HepG2 (cell line): ENCODE results near the gene USP14. TPM values are rescaled to one million over a fixed set of nuclear protein-coding genes. Genes with fewer than 3 reads are reported as not detected.
"Not testable (repeated sequence)": the region's sequence is repeated elsewhere in the genome, so short reads cannot be mapped to it uniquely, and the experiment has no call there.

ENCODE experiments used
- ARID4A ChIP-seq: sonication (generic); formaldehyde crosslinking; IDR thresholded peaks from 2 replicates; pipeline ENCODE4 v1.5.0; 2020; ENCODE audit warnings: mild to moderate bottlenecking, missing genetic modification reagents, borderline replicate concordance
- ATF1 ChIP-seq: IDR thresholded peaks from 2 replicates; pipeline ENCODE4 v1.6.1; 2016; ENCODE audit warnings: mild to moderate bottlenecking, control low read depth
- CBX5 ChIP-seq: sonication (generic); formaldehyde crosslinking; IDR thresholded peaks from 2 replicates; pipeline ENCODE4 v1.4.0; 2020; ENCODE audit warnings: missing genetic modification reagents, borderline replicate concordance
- CREB1 ChIP-seq, 2 experiments: fragments of 450-650 bp in 1 of 2; IDR thresholded peaks; 2 replicates each; pipeline ENCODE4 v1.6.1; 2016 to 2017; ENCODE audit warnings: control low read depth in 1 of 2, mild to moderate bottlenecking in 1 of 2, missing compliant biosample characterization in 1 of 2, missing genetic modification characterization in 1 of 2
- CREM ChIP-seq, 2 experiments: sonication (generic) in 1 of 2; formaldehyde crosslinking in 1 of 2; IDR thresholded peaks; 2 replicates each; pipeline versions ENCODE4 v1.4.0 to v1.6.1; 2016 to 2020; ENCODE audit warnings: antibody characterized with exemption in 1 of 2, mild to moderate bottlenecking in 1 of 2, missing genetic modification reagents in 1 of 2
- ERF ChIP-seq: IDR thresholded peaks from 2 replicates; pipeline ENCODE4 v1.6.1; 2018; ENCODE audit warnings: missing biosample characterization, missing genetic modification reagents
- FOXA1 ChIP-seq, 2 experiments: fragments of 450-650 bp in 1 of 2; sonication (generic) in 1 of 2; formaldehyde crosslinking in 1 of 2; IDR thresholded peaks; 2 replicates each; pipeline versions ENCODE4 v1.4.0 to v1.6.1; 2016 to 2020; ENCODE audit warnings: missing genetic modification reagents in 1 of 2
- FOXA3 ChIP-seq: IDR thresholded peaks from 2 replicates; pipeline ENCODE4 v1.6.1; 2016; ENCODE audit warnings: missing genetic modification reagents, missing compliant biosample characterization
- FOXP1 ChIP-seq, 2 experiments: fragments of 450-650 bp in 1 of 2; IDR thresholded peaks; 2 replicates each; pipeline ENCODE4 v1.6.1; 2017 to 2018; ENCODE audit warnings: antibody characterized with exemption in 1 of 2
- GABPB1 ChIP-seq: IDR thresholded peaks from 2 replicates; pipeline ENCODE4 v1.6.1; 2016; ENCODE audit warnings: mild to moderate bottlenecking, missing genetic modification reagents, moderate library complexity, missing compliant biosample characterization
- MAFF ChIP-seq: IDR thresholded peaks from 2 replicates; pipeline ENCODE4 v1.6.1; 2011; ENCODE audit warnings: low read depth, low read length, improper control_type of control experiment
- NAIF1 ChIP-seq: sonication (generic); formaldehyde crosslinking; IDR thresholded peaks from 2 replicates; pipeline ENCODE4 v1.5.0; 2020; ENCODE audit warnings: mild to moderate bottlenecking, missing genetic modification reagents, borderline replicate concordance
- NFIC ChIP-seq: IDR thresholded peaks from 2 replicates; pipeline ENCODE4 v1.6.1; 2012; ENCODE audit warnings: mild to moderate bottlenecking, low read length, inconsistent platforms
- PHF5A ChIP-seq: IDR thresholded peaks from one replicate; pipeline ENCODE4 v1.6.1; 2018; ENCODE audit warnings: low read depth, missing genetic modification reagents; ENCODE audit not compliant: unreplicated experiment
- SOX13 ChIP-seq, 3 experiments: fragments of 450-650 bp in 1 of 3; sonication (generic) in 1 of 3; formaldehyde crosslinking in 1 of 3; IDR thresholded peaks in 2 of 3; conservative IDR thresholded peaks in 1 of 3; 2 replicates each; pipeline versions ENCODE4 v1.5.0 to v1.6.1; 2016 to 2020; ENCODE audit warnings: antibody characterized with exemption in 1 of 3, mild to moderate bottlenecking in 1 of 3, missing compliant biosample characterization in 1 of 3, missing genetic modification reagents in 1 of 3, moderate library complexity in 1 of 3
- TFE3 ChIP-seq: IDR thresholded peaks from 2 replicates; pipeline ENCODE4 v1.6.1; 2016
- ZNF24 ChIP-seq: fragments of 450-650 bp; IDR thresholded peaks from 2 replicates; pipeline ENCODE4 v1.6.1; 2017; ENCODE audit warnings: antibody characterized with exemption, mild to moderate bottlenecking
- ZNF343 ChIP-seq: sonication (generic); formaldehyde crosslinking; IDR thresholded peaks from 2 replicates; pipeline ENCODE4 v1.4.0; 2020; ENCODE audit warnings: mild to moderate bottlenecking, missing genetic modification reagents
- ZNF780A ChIP-seq: sonication (generic); formaldehyde crosslinking; IDR thresholded peaks from 2 replicates; pipeline ENCODE4 v1.8.0; 2022; ENCODE audit warnings: mild to moderate bottlenecking, missing genetic modification reagents, moderate library complexity
- ZNF788 ChIP-seq: sonication (generic); formaldehyde crosslinking; IDR thresholded peaks from 2 replicates; pipeline ENCODE4 v1.5.0; 2020; ENCODE audit warnings: mild to moderate bottlenecking, missing genetic modification reagents, borderline replicate concordance
- polyA plus RNA-seq, 8 experiments: library from polyadenylated mRNA; depleted of rRNA in 3 of 8; stranded (reverse) in 7 of 8; unstranded in 1 of 8; fragments of >200 nt; fragmentation: Illumina TruSeq in 4 of 8; extraction: Trizol in 4 of 8; gene quantifications; 2 replicates each; pipeline versions ENCODE4 v1.2.1 to v1.2.3, GENCODE V29; 2011 to 2016; ENCODE audit warnings: low read depth in 4 of 8, missing spikeins in 1 of 8, mixed read lengths in 1 of 8; ENCODE audit not compliant: insufficient read depth in 1 of 8
- total RNA-seq, 5 experiments: library from RNA; depleted of rRNA; stranded (reverse); fragments of >200 nt; fragmentation: Illumina TruSeq; extraction: Trizol; gene quantifications; 2 replicates each; pipeline ENCODE4 v1.2.3, GENCODE V29; 2016; ENCODE audit warnings: low read depth in 1 of 5
- TF ChIP-seq, protein P1 (sequence below): IDR thresholded peaks from 2 replicates; pipeline ENCODE4 v1.6.1; 2018; ENCODE audit warnings: missing genetic modification reagents

Gene USP14
- total and polyA plus RNA-seq, 2 of the 13 experiments (the other 11 are each of a cell fraction or from before 2014, with no cell fraction given), result 14.7 to 16.6 TPM

DNA sequence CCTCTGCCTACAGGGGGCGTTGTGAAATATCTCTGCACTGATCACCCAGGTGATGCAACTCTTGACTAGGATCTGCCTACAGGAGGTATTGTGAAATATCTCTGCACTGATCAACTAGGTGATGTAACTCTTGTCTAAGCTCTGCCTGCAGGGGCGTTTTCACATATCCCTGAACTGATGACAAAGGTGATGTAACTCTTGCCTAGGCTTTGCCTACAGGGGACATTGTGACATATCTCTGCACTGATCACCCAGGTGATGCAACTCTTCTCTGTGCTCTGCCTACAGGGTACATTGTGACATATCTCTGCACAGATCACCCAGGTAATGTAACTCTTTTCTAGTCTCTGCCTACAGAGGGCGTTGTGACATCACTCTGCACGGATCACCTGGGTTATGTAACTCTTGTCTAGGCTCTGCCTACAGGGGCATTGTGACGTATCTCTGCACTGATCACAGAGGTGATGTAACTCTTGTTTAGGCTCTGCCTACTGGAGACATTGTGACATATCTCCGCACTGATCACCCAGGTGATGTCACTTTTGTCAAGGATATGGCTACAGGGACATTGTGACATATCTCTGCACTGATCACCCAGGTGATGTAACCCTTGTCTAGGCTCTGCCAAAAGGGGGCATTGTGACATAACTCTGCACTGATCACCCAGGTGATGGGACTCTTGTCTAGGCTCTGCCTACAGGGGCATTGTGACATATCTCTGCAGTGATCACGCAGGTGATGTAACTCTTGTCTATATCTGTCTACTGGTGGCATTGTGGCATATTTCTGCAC is 49.0 kb upstream of the USP14 start (continued):
- TF ChIP-seq CREB1 (IDR thresholded peaks at IDR 0.05), result peak; percentile 92
- peak; percentile 64 for TF ChIP-seq CREB1 (CRISPR knock-in tag; IDR thresholded peaks at IDR 0.05)
- TF ChIP-seq CBX5 (CRISPR knock-in tag), result peak; percentile 53; the same call in 1 of the 2 replicates
- peak; percentile 82 for TF ChIP-seq TFE3 (CRISPR knock-in tag)
- peak; percentile 34; the same call in 1 of the 2 replicates for TF ChIP-seq GABPB1 (CRISPR knock-in tag)
- TF ChIP-seq ZNF24, result peak; percentile 22; the same call in 1 of the 2 replicates
- TF ChIP-seq ZNF343 (CRISPR knock-in tag), result 0 out of 2 replicates have a peak, but pooled peaks have one; percentile 36
- TF ChIP-seq FOXA3 (CRISPR knock-in tag), result peak; percentile 87
- peak; percentile 24; the same call in 1 of the 2 replicates for TF ChIP-seq NAIF1 (CRISPR knock-in tag)
- peak; percentile 70 for TF ChIP-seq ATF1
- peak; percentile 44; the same call in 1 of the 2 replicates for TF ChIP-seq NFIC
- peak; percentile 50 for TF ChIP-seq SOX13 (IDR thresholded peaks at IDR 0.05)
- peak in 1 of 2 experiments; percentile 75; a peak in 2 of 4 replicates for TF ChIP-seq SOX13 (CRISPR knock-in tag; conservative IDR thresholded peaks at IDR 0.05 in 1 of 2, IDR thresholded peaks at IDR 0.05 in 1 of 2)
- peak; percentile 40; the same call in 1 of the 2 replicates for TF ChIP-seq ARID4A (CRISPR knock-in tag)
- TF ChIP-seq CREM (IDR thresholded peaks at IDR 0.05), result peak; percentile 73
- not testable (repeated sequence) for TF ChIP-seq CREM (CRISPR knock-in tag; IDR thresholded peaks at IDR 0.05); FOXP1 (IDR thresholded peaks at IDR 0.05); FOXA1 (IDR thresholded peaks at IDR 0.05)
- peak; percentile 83 for TF ChIP-seq FOXP1 (CRISPR knock-in tag; IDR thresholded peaks at IDR 0.05)
- TF ChIP-seq PHF5A, result peak; percentile 52
- TF ChIP-seq, protein P1, sequence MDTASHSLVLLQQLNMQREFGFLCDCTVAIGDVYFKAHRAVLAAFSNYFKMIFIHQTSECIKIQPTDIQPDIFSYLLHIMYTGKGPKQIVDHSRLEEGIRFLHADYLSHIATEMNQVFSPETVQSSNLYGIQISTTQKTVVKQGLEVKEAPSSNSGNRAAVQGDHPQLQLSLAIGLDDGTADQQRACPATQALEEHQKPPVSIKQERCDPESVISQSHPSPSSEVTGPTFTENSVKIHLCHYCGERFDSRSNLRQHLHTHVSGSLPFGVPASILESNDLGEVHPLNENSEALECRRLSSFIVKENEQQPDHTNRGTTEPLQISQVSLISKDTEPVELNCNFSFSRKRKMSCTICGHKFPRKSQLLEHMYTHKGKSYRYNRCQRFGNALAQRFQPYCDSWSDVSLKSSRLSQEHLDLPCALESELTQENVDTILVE, result peak; percentile 69
- TF ChIP-seq FOXA1 (CRISPR knock-in tag; IDR thresholded peaks at IDR 0.05), result 0 out of 2 replicates have a peak, but pooled peaks have one; percentile 26
- peak; percentile 41; the same call in 1 of the 2 replicates for TF ChIP-seq MAFF
- TF ChIP-seq ZNF780A, result peak; percentile 48; the same call in 1 of the 2 replicates
- peak; percentile 34; the same call in 1 of the 2 replicates for TF ChIP-seq ZNF788 (CRISPR knock-in tag)
- TF ChIP-seq ERF (CRISPR knock-in tag), result peak; percentile 70; the same call in 1 of the 2 replicates
